Osteocyte (in vitro differentiated cells): Measurements from ENCODE around the gene TMEM154. TPM values are rescaled to one million over a fixed set of nuclear protein-coding genes. Genes with fewer than 3 reads are reported as not detected.

ENCODE experiments used
- DNase-seq: peaks from one replicate; pipeline ENCODE4 v3.0.0; 2021; ENCODE audit warnings: mixed read lengths; ENCODE audit not compliant: unreplicated experiment; ENCODE audit errors: extremely low spot score
- H3K27ac Mint-ChIP-seq: one replicate; pipeline ENCODE4 v1.8.0; 2021; ENCODE audit warnings: mild to moderate bottlenecking, mixed read lengths; ENCODE audit not compliant: unreplicated experiment
- H3K27me3 Mint-ChIP-seq: one replicate; pipeline ENCODE4 v1.8.0; 2021; ENCODE audit warnings: mixed read lengths; ENCODE audit not compliant: unreplicated experiment
- H3K36me3 Mint-ChIP-seq: one replicate; pipeline ENCODE4 v1.8.0; 2021; ENCODE audit warnings: mixed read lengths; ENCODE audit not compliant: unreplicated experiment
- H3K4me1 Mint-ChIP-seq: one replicate; pipeline ENCODE4 v1.8.0; 2021; ENCODE audit warnings: mixed read lengths; ENCODE audit not compliant: unreplicated experiment
- H3K4me3 Mint-ChIP-seq: one replicate; pipeline ENCODE4 v1.8.0; 2021; ENCODE audit warnings: mild to moderate bottlenecking, moderate library complexity, mixed read lengths; ENCODE audit not compliant: unreplicated experiment
- H3K9me3 Mint-ChIP-seq: one replicate; pipeline ENCODE4 v1.8.0; 2021; ENCODE audit warnings: mixed read lengths; ENCODE audit not compliant: unreplicated experiment
- total RNA-seq: library from RNA; stranded (reverse); gene quantifications from 2 replicates; pipeline ENCODE4 v1.2.1, GENCODE V29; 2021
- TF ChIP-seq, protein P1 (sequence below): fragments of 200-600 bp; sonication (generic); IDR thresholded peaks from 2 replicates; pipeline ENCODE4 v1.5.0; 2021; ENCODE audit warnings: antibody characterized with exemption, mild to moderate bottlenecking, moderate library complexity

The TMEM154 gene
- total RNA-seq, 1 donor from 2014 or later, result 1.4 TPM

DNA sequence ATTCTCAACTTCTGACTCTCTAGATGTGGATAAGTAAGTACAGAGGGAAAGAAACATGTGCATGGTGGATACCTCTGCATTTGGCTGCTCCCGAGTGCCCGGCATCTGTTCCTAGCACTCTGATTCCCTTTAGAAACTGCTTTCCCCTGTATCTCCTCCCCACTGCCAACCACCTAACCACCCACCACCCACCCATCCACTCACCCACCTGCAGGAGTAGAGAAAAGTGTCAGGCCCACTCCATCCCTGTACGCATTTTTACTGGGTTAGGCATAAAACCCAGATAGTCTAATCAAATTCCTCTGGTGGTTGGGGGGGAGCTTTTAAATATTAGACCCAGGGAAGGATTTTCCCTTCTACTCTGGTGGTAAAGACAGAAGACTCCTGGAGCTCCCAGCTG, 63.0 kb downstream of the TMEM154 start:
- no peak for DNase-seq
- H3K27me3 Mint-ChIP-seq, result peaks cover 54% of the 10 kb centered on the region
- no peaks in the 10 kb centered on the region for H3K9me3 Mint-ChIP-seq
- TF ChIP-seq, protein P1, sequence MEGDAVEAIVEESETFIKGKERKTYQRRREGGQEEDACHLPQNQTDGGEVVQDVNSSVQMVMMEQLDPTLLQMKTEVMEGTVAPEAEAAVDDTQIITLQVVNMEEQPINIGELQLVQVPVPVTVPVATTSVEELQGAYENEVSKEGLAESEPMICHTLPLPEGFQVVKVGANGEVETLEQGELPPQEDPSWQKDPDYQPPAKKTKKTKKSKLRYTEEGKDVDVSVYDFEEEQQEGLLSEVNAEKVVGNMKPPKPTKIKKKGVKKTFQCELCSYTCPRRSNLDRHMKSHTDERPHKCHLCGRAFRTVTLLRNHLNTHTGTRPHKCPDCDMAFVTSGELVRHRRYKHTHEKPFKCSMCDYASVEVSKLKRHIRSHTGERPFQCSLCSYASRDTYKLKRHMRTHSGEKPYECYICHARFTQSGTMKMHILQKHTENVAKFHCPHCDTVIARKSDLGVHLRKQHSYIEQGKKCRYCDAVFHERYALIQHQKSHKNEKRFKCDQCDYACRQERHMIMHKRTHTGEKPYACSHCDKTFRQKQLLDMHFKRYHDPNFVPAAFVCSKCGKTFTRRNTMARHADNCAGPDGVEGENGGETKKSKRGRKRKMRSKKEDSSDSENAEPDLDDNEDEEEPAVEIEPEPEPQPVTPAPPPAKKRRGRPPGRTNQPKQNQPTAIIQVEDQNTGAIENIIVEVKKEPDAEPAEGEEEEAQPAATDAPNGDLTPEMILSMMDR, result no peak
- no peaks in the 10 kb centered on the region for H3K4me1 Mint-ChIP-seq
- H3K27ac Mint-ChIP-seq, result no peak overlapping the region
- H3K4me3 Mint-ChIP-seq, result no peak overlapping the region
- no peaks in the 10 kb centered on the region for H3K36me3 Mint-ChIP-seq

DNA sequence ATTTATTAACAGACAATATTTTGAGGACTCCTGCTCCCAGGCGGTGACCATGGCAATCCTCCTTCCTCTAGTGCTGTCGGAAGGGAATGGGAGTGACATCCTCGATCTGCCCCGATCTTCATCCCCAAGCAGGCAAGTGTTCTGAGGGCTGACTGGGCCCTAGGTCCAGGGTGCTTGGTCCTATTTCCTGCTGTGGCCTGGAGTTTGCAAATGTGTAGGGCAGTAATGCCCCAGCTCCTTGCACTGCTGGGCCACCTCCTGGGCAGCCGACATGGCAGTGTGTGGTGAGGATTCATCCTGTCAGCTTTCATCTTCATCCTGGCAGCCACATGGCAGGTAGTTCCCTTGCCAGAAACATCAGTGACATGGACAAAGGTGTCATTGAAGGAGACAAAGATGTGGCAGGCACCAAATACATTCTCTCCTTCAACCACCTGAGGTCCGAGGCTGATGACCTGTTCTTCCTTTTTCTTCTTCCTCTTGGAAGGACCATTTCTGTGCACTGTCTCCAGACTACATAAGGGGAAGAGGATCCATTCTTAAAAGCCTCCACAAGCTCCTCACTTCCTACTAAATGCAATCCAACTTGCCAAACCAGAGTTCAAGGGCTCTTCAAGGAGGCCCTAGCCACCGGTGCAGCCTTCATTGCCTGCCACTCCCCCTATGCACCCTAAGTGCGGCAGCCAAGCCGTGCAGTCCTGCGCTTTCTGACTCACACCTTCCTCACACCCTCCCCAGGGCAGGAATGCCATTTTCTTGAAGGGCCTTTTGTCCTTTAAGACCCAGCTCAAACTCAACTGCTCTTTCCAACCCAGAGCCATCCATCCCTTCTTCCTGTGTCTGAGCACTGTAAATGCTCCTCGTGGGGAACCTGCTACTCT, 65.7 kb downstream of the TMEM154 start:
- Mint-ChIP-seq H3K27me3 (peaks cover 57% of the 10 kb centered on the region), H3K4me3 (no peak overlapping the region), H3K4me1 (no peaks in the 10 kb centered on the region), H3K9me3 (no peaks in the 10 kb centered on the region), H3K36me3 (no peaks in the 10 kb centered on the region), H3K27ac (no peak overlapping the region)
- TF ChIP-seq, protein P1, result no peak
- DNase-seq, result peak; percentile 69

DNA sequence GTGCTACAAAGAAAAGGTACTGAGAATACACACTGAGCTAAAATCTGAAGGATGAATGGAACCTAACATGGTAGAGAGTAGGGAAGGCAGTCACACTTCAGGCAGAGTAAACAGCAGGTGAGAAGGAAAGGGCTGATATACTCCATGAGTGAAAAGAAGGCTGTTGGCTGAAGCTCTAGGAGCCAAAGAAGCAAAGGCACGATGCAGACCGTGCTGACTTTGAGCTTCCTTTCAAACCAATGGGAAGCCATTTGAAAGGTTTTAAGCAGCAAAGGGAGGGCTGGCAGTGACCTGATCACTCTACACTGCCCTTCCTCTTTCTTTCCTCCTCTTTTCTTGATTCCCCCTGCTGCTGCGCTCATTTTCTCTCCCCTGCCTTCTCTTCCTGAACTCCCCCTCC, 66.4 kb downstream of the TMEM154 start:
- DNase-seq, result no peak
- Mint-ChIP-seq H3K27ac (no peak overlapping the region), H3K4me3 (no peak overlapping the region), H3K4me1 (no peaks in the 10 kb centered on the region), H3K36me3 (no peaks in the 10 kb centered on the region), H3K27me3 (peaks cover 51% of the 10 kb centered on the region), H3K9me3 (no peaks in the 10 kb centered on the region)
- TF ChIP-seq, protein P1, result no peak

DNA sequence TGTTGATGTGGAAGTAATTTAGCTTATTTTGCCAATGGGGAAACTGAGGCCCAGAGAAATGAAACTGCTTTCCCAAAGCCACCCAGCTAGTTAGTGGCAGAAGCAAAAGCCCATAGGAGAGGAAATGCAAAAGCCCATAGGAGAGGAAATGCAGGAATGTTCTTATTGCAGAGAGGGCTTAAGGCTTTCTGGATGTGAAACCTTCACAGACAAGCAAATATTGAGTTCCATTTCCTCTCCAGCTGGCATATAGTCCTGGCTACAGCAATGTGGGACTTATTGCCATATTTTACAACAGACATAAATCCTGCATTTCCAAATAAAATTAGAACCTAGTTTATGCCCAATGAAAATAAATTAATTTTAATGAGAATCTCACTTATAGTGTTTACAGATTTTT, 69.7 kb downstream of the TMEM154 start:
- no peak overlapping the region for H3K4me3 Mint-ChIP-seq
- TF ChIP-seq, protein P1, result no peak
- no peaks in the 10 kb centered on the region for H3K9me3 Mint-ChIP-seq
- DNase-seq, result no peak
- H3K36me3 Mint-ChIP-seq, result no peaks in the 10 kb centered on the region
- no peaks in the 10 kb centered on the region for H3K4me1 Mint-ChIP-seq
- no peak overlapping the region for H3K27ac Mint-ChIP-seq
- H3K27me3 Mint-ChIP-seq, result peaks cover 50% of the 10 kb centered on the region

DNA sequence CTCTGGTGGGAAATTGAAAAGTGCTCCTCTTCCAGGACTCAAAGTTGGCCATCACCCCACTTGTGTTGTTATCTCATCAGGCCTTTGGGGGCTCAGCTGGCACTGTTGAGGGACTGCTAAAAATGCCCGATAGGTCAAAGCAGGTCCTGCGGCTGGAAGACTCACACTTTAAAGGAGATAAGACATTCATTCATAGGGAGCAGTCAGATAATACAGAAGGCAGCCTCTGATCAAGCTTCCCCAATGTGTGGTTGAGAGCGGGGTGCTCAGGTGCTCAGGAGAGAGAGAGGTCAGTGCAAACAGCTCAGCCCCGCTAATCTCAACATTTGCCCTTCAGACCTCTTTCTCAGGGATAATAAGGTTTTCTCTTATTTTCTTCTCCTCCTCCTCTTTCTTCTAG, 70.3 kb downstream of the TMEM154 start:
- Mint-ChIP-seq H3K9me3 (no peaks in the 10 kb centered on the region), H3K4me3 (no peak overlapping the region), H3K27ac (no peak overlapping the region), H3K4me1 (no peaks in the 10 kb centered on the region), H3K36me3 (no peaks in the 10 kb centered on the region), H3K27me3 (peaks cover 46% of the 10 kb centered on the region)
- TF ChIP-seq, protein P1, result no peak
- no peak for DNase-seq
